Right cardiac atrium (tissue), 5 donors: Measurements from ENCODE around the gene WNT8A. TPM values are rescaled to one million over a fixed set of nuclear protein-coding genes. Genes with fewer than 3 reads are reported as not detected.

Experiments
- polyA plus RNA-seq: library from polyadenylated mRNA; stranded (reverse); fragments of 200-250 nt; gene quantifications from one replicate; pipeline ENCODE4 v1.2.3, GENCODE V29; 2013
- total RNA-seq, 4 donors: library from RNA; stranded (reverse); fragmentation: NEBNext Ultra II Directional; extraction: Animal tissue kit (Norgen Biotek cat#: 25700); gene quantifications; one replicate each; pipeline ENCODE4 v1.2.1, GENCODE V29; 2021
- donor health status: healthy with polysubstance abuse.
- donor health status: DM: no; HTN: yes; CAD: no.
- donor health status: DM: no; HTN: no; CAD: no.
- donor health status: DM: no; HTN: yes; CAD: no; lungs with severe emphysema.
- donor health status: DM: yes; HTN: yes; CAD: no.

Gene WNT8A
- total and polyA plus RNA-seq, 5 donors = not detected

Other genes with a start within 250 kb of the WNT8A start
- gene MYOT, start 216.2 kb upstream of the WNT8A start, total RNA-seq = 10 to 100 TPM; 11.1 to 14.5 (median 12.8) TPM
- gene MYOT, start 216.2 kb upstream of the WNT8A start, polyA plus RNA-seq = 13.1 TPM
- under 1 TPM in 3 of 4 donors, not detected in 1; 0.32 to 0.85 (median 0.71) TPM for gene PKD2L2, start 194.6 kb upstream of the WNT8A start, total RNA-seq
- 0.18 TPM for gene PKD2L2, start 194.6 kb upstream of the WNT8A start, polyA plus RNA-seq
- 10 to 100 TPM; 34.9 to 71.6 (median 55.2) TPM for gene FAM13B, start 51.0 kb upstream of the WNT8A start, total RNA-seq
- 11.2 TPM for gene FAM13B, start 51.0 kb upstream of the WNT8A start, polyA plus RNA-seq
- gene NME5, start 55.4 kb downstream of the WNT8A start, total RNA-seq = 1 to 10 TPM; 5.0 to 6.8 (median 6.1) TPM
- 6.1 TPM for gene NME5, start 55.4 kb downstream of the WNT8A start, polyA plus RNA-seq
- 10 to 100 TPM; 22.2 to 38.7 (median 31.6) TPM for gene BRD8, start 94.6 kb downstream of the WNT8A start, total RNA-seq
- 23.5 TPM for gene BRD8, start 94.6 kb downstream of the WNT8A start, polyA plus RNA-seq
- gene KIF20A, start 95.1 kb downstream of the WNT8A start, total RNA-seq = 1 to 10 TPM in 2 of 4 donors, under 1 TPM in 1, not detected in 1; 0.71 to 1.7 (median 1.4) TPM
- gene KIF20A, start 95.1 kb downstream of the WNT8A start, polyA plus RNA-seq = 0.18 TPM
- 10 to 100 TPM; 15.4 to 17.9 (median 17.4) TPM for gene CDC23, start 129.3 kb downstream of the WNT8A start, total RNA-seq
- gene CDC23, start 129.3 kb downstream of the WNT8A start, polyA plus RNA-seq = 13.3 TPM
- gene GFRA3, start 190.6 kb downstream of the WNT8A start, total RNA-seq = 1 to 10 TPM; 1.0 to 1.9 (median 1.5) TPM
- gene GFRA3, start 190.6 kb downstream of the WNT8A start, polyA plus RNA-seq = 2.5 TPM
- gene CDC25C, start 247.8 kb downstream of the WNT8A start, total RNA-seq = under 1 TPM in 2 of 4 donors, not detected in 2; 0.26 to 0.29 TPM
- gene CDC25C, start 247.8 kb downstream of the WNT8A start, polyA plus RNA-seq = not detected